Measurements from ENCODE around the gene MAGEB17.

GRCh38 chrX:16188687-16189086 is 21.4 kb downstream of the MAGEB17 start:
- TF ChIP-seq CTCF (IDR thresholded peaks at IDR 0.05) (no peak), ZFX (IDR thresholded peaks at IDR 0.05; ENCODE audit: borderline replicate concordance) (no peak)
